HFF-Myc (cell line): Measurements from ENCODE around the gene SDR9C7.

ENCODE experiments used
- DNase-seq: peaks from one replicate; pipeline ENCODE4 v3.0.0-alpha.2; 2011; ENCODE audit warnings: low read depth; ENCODE audit errors: extremely low read depth
- H3K4me3 ChIP-seq: replicated peaks from 2 replicates; pipeline ENCODE4 v1.5.1; 2011; ENCODE audit warnings: low read depth, mild to moderate bottlenecking, control low read depth, low read length
- CTCF ChIP-seq: IDR thresholded peaks from 2 replicates; pipeline ENCODE4 v1.5.1; 2012; ENCODE audit warnings: mild to moderate bottlenecking, low read depth, low read length, control low read depth; ENCODE audit errors: missing control alignments

SDR9C7 gene

DNA sequence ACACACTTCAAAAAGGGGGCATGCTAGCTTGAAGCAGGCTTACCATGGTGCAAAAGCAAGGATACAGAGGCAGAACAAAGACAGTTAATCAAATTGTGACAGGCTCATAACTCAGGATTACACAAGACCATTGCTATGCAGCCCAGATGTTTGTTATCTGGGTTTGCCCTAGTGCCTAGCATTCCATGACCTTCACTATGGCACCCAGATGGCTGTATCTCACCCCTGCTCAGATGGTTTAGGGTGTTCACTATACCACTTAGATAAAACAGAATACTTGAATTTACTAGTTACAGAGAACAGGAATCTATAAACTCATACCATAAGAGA lies 56.2 kb downstream of the SDR9C7 start:
- peak; percentile 6 for DNase-seq
- TF ChIP-seq CTCF: no peak
- no peak overlapping the region for H3K4me3 ChIP-seq

GRCh38 chr12:56877195-56878009 lies 56.8 kb downstream of the SDR9C7 start:
- DNase-seq: no peak
- no peak overlapping the region for H3K4me3 ChIP-seq
- TF ChIP-seq CTCF: no peak

DNA sequence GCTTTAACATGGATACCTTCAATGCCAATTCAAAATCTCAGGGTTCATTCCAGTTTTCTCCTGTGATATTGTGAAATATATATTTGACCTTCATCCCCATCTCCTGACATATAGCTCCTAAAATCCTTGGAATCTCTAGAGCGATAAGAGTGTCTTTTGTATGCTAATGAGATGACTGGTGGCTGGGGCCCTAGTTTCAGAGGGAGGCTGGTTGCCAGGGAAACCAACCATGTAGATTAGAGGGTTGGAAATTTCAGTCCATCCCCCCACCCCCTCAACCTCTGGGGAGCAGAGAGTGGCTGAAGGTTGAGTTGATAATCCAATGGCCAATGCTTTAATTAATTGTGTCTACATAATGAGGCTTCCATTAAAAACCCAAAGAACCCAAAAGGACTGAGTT lies 59.4 kb downstream of the SDR9C7 start:
- DNase-seq: no peak
- H3K4me3 ChIP-seq: no peak overlapping the region
- TF ChIP-seq CTCF: no peak

GRCh38 chr12:56873382-56873781 lies 60.8 kb downstream of the SDR9C7 start:
- TF ChIP-seq CTCF: no peak
- no peak overlapping the region for H3K4me3 ChIP-seq
- DNase-seq: no peak
